ENCODE data around the gene PAQR4. TPM values are rescaled to one million over a fixed set of nuclear protein-coding genes. Genes with fewer than 3 reads are reported as not detected.
"Not testable (repeated sequence)": the region's sequence is repeated elsewhere in the genome, so short reads cannot be mapped to it uniquely, and the experiment has no call there.

Gene PAQR4
- total RNA-seq: 11.1 TPM

- ATAC-seq: peak; percentile 78
Observed at GRCh38 chr16:2968738-2969544, at the start of gene PAQR4. PAQR4 (plus strand) TSS chr16:2969348; CDS start chr16:2969675, 327 bp downstream.

GRCh38 chr16:2919511-2920255 is 49.5 kb upstream of the PAQR4 start:
- peak; percentile 31 for ATAC-seq

- ATAC-seq: no peak
Observed at GRCh38 chr16:2923481-2923880, 45.7 kb upstream of the PAQR4 start.

GRCh38 chr16:2924901-2925755 is 44.0 kb upstream of the PAQR4 start:
- ATAC-seq: peak; percentile 77

- no peak for ATAC-seq
Observed at GRCh38 chr16:2925951-2926649, 43.0 kb upstream of the PAQR4 start.

- no peak for ATAC-seq
Observed at GRCh38 chr16:2926650-2926999, 42.5 kb upstream of the PAQR4 start.

- peak; percentile 90 for ATAC-seq
Observed at GRCh38 chr16:2927010-2927646, 42.0 kb upstream of the PAQR4 start.

GRCh38 chr16:2928151-2928550 is 41.0 kb upstream of the PAQR4 start:
- not testable (repeated sequence) for ATAC-seq

- no peak for ATAC-seq
Observed at GRCh38 chr16:2928796-2929195, 40.4 kb upstream of the PAQR4 start.

- no peak for ATAC-seq
Observed at GRCh38 chr16:2929693-2930092, 39.5 kb upstream of the PAQR4 start.

- ATAC-seq: no peak
Observed at GRCh38 chr16:2930236-2930635, 38.9 kb upstream of the PAQR4 start.

- not testable (repeated sequence) for ATAC-seq
Observed at GRCh38 chr16:2931231-2931914, 37.8 kb upstream of the PAQR4 start.

- ATAC-seq: no peak
Observed at GRCh38 chr16:2933136-2933535, 36.0 kb upstream of the PAQR4 start.

GRCh38 chr16:2933701-2934100 is 35.4 kb upstream of the PAQR4 start:
- ATAC-seq: no peak

GRCh38 chr16:2934450-2934849 is 34.7 kb upstream of the PAQR4 start:
- no peak for ATAC-seq

- ATAC-seq: peak; percentile 16
Observed at GRCh38 chr16:2936436-2937011, 32.6 kb upstream of the PAQR4 start.

- ATAC-seq: peak; percentile 8
Observed at GRCh38 chr16:2937170-2937569, 32.0 kb upstream of the PAQR4 start.

GRCh38 chr16:2938206-2938605 is 30.9 kb upstream of the PAQR4 start:
- no peak for ATAC-seq

- ATAC-seq: no peak
Observed at GRCh38 chr16:2939968-2940367, 29.2 kb upstream of the PAQR4 start.

GRCh38 chr16:2942045-2942444 is 27.1 kb upstream of the PAQR4 start:
- no peak for ATAC-seq

GRCh38 chr16:2943716-2944115 is 25.4 kb upstream of the PAQR4 start:
- not testable (repeated sequence) for ATAC-seq

Data from esophagus mucosa (tissue), 1 donor.